Endometrial microvascular endothelial cells (primary cell): ENCODE results near the gene BIRC7. TPM values are rescaled to one million over a fixed set of nuclear protein-coding genes. Genes with fewer than 3 reads are reported as not detected.

Experiments used
- in situ Hi-C: cut with HindIII; loops from 2 replicates; pipeline ENCODE4 v1.10.0; 2017; ENCODE audit warnings: low sequenced_read_pairs, low pct_unique_long_range_greater_than_20kb; ENCODE audit errors: inconsistent ontology term
- total RNA-seq: library from RNA; depleted of rRNA; stranded (reverse); fragments of >200 nt; gene quantifications from one replicate; pipeline ENCODE4 v1.2.3, GENCODE V29; 2015; ENCODE audit errors: inconsistent ontology term

Gene BIRC7
- total RNA-seq, 1 donor from 2014 or later = not detected

DNA sequence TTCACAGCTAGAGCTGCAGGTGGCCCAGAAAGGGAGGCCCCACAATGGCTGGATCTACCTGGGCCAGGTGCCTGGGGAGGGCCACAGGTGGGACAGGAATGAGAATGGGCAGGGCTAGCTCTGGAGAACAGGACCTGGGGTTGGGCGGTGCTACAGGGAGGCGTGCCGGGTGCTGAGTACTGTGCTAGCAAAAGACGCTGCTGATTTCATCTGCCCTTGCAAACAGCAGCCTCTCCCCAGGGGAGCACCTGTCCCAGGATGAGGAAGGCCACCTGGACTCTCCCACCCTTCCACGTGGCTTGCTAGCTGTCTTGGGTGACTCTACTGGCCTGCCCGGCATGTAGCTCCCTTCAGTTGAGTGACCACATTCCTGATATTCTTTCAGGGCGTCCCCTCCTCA, 13.2 kb upstream of the BIRC7 start:
- in situ Hi-C loops = loop anchor here (10.0 kb wide), 1 partner anchor 62 kb away; no protein-coding TSS in a partner anchor

DNA sequence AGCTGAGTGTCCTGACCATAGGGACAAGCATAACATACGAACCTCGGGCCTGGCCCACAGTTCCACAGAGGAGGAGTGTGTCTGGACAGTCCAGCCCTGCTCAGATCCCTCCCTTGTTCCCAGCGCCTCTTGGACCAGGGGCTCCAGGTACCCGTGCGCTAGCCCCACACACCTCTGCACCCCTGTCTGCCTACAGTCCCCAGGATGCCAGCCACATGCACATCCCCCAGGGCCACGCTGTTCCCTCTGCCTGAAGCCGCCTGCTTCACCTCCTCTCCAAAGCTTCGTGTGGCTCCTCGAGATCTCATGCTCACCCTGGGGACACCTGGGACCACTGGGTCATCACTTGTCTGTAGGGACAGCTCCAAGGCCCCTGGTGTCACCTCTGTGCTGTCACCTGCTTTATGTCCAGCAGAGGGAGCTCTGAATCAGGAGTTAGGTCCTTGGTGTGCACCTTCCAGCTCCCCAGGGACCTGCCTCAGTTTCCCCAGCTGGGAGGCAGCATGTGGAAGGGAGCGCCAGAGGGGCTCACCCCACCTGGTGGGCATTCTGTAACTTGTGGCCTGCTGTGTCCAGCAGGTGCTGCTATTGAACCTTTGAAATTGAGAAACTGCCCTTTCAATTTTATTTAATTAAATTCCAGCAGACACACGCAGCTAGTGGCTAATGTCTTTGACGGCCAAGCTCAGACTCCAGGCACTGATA, 12.4 kb upstream of the BIRC7 start:
- in situ Hi-C loops = loop anchor here (10.0 kb wide), 1 partner anchor 62 kb away; no protein-coding TSS in a partner anchor

DNA sequence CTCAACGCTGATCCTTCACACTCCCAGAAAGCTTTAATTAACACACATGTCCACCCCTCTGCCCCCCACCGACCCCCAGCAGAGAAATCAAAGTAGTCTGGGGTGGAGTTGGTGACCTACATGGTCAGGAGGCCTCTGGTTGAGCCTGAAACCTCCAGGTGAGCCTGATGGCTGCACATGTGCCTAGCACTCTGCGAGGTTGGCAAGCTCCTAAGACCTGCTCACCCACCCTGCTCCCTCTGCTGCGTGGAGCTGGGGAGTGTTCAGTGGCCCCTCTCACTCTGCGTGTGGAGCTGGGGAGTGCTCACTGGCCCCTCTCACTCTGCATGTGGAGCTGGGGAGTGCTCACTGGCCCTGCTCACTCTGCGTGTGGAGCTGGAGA, 11.9 kb upstream of the BIRC7 start:
- in situ Hi-C loops = loop anchor here (10.0 kb wide), 1 partner anchor 61 kb away; no protein-coding TSS in a partner anchor

DNA sequence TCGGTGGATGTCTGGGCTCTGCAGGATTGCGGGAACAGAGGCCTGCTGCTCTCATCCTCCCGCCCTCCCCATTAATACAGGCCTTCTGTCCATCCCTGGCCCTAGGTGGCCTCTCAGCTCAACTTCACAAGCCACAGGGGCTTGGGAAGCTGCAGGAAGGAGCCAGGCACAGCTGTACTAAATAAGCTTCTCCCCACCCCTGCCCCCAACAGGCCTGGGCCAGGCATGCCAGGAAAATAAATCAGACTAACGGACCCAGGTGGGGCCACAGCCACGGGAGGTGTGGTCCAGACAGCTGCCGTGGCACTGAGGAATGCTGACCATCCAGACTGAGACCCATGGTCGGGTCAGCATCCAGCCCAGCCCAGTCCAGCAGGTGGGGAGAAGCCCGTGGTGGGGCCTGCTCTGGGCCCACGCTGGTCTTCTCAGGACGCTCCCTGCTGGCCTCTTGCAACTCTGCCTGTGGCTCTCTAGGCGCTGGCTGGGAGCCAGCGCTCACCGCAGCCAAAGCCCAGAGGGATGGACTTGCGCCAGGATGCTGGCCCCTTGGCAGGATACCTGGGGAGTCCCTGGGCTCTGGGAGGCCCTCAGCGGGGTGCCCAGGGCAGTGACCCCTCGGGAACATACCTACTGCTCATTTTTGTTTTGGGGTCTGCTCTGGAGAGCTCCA, 11.2 kb upstream of the BIRC7 start:
- in situ Hi-C loops = loop anchor here (10.0 kb wide), 1 partner anchor 60 kb away; no protein-coding TSS in a partner anchor

DNA sequence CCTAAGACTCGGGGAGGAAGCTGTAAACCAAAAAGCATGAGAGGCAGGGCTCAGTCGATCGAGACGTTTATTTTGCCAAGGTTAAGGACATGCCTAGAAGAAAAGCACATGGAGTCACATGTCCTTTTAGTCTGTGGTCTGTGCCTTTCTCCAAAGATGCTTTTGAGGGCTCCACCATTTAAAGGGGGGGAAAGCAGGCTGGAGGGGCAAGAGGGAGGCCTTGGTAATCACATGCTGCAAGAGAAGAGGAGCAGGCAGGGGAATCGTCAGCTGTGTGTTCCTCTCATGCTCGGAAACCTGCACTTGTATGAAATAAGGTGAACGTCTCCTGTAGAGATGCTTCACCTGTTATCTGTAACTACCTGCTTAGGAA, 10.6 kb upstream of the BIRC7 start:
- in situ Hi-C loops = loop anchor here (10.0 kb wide), 1 partner anchor 60 kb away; no protein-coding TSS in a partner anchor

DNA sequence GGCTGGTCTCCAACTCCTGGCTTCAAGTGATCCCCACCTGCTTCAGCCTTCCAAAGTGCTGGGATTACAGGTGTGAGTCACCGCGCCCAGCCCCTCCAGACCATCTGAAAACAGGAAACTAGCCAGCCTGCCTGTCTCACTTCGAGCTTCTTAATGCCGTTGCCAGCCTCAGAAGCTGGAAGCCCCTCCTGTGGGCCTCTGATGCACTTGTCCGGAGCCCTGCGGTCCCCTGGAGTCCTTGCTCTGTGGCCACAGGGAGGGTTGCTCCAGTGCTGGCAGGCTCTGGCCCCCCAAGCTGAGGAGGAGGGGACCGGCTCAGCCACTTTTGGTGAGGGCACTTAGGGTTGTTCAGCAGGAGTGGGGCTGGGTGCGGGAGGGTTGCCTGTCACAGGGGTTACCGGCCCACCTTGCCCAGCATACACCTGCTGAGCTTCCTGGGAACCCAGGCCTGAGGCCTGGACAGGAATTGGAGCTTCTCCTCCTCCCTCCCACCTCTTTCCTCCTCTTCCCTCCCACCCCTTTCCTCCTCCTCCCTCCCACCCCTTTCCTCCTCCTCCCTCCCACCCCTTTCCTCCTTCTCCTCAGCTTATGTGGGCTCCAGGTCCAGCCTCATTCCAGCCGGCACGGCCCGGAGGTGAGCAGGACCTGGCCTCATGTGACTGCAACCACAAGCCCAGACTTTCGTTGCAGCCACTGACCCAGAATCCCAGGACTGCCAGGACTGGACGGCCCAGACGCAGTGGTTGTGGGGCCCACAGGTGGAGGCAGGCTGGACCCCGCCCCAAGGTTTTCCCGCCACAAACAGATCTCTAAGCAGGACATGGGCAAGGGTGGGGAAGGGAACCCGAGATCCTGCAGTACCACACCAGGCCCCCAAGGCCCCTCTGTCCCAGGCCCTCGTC, 9.4 kb upstream of the BIRC7 start:
- in situ Hi-C loops = loop anchor here (10.0 kb wide), 1 partner anchor 59 kb away; no protein-coding TSS in a partner anchor

DNA sequence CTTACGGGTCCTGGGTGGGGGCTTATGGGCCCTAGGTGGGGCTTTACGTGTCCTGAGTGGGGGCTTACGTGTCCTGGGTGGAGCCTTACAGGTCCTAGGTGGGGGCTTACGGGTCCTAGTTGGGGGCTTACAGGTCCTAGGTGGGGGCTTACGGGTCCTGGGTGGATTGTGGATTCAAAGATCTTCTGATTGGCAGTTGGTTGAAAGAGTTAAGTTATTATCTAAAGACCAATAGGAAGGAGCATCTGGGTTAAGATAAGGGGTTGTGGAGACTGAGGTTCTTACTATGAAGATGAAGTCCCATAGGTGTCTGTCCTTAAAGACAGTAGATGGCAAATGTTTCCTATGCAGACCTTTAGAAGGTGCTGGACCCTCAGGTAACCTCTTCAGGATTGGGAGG, 8.4 kb upstream of the BIRC7 start:
- in situ Hi-C loops = loop anchor here (10.0 kb wide), 1 partner anchor 58 kb away; no protein-coding TSS in a partner anchor

DNA sequence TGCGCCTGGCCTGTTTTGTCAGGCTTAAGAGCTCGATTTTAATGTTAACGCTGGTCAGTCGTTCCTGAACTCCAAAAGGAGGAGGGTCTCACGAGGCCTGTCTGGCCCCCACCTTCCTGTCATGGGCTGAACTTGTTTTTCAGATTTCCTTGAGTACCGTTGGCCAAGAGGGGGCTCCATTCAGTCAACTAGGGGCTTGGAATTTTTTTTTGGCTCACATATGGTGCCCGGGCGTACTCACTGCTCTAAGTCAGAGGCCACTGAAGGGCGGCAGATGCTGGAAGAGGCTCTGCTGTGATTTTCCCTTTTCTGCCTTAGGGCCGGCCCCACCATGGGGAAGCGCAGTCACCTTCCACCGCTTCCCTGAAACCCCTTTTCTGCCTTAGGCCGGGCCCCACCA, 6.9 kb upstream of the BIRC7 start:
- in situ Hi-C loops = loop anchor here (10.0 kb wide), 1 partner anchor 56 kb away; no protein-coding TSS in a partner anchor

DNA sequence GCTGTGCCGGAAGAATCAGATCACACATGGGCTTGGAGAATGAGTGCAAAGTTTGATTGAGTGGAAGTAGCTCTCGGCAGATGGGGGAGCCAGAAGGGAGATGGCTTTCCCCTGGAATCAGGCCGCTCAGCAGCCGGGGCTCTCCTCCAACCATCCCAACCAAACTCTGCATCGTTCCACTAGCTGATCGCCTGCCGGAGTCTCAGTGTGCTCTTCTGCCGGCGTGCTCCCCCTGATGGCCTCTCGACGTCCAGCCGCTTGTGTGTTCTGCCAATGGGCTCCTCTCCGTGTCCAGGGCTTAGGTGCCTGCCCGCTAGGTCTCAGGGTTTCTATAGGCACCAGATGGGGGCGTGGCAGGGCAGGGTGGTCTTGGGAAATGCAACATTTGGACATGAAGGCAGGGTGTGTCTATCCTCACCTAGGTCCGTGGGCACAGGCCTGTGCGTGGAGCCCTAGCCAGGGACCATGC, 4.9 kb upstream of the BIRC7 start:
- in situ Hi-C loops = no loop called here

DNA sequence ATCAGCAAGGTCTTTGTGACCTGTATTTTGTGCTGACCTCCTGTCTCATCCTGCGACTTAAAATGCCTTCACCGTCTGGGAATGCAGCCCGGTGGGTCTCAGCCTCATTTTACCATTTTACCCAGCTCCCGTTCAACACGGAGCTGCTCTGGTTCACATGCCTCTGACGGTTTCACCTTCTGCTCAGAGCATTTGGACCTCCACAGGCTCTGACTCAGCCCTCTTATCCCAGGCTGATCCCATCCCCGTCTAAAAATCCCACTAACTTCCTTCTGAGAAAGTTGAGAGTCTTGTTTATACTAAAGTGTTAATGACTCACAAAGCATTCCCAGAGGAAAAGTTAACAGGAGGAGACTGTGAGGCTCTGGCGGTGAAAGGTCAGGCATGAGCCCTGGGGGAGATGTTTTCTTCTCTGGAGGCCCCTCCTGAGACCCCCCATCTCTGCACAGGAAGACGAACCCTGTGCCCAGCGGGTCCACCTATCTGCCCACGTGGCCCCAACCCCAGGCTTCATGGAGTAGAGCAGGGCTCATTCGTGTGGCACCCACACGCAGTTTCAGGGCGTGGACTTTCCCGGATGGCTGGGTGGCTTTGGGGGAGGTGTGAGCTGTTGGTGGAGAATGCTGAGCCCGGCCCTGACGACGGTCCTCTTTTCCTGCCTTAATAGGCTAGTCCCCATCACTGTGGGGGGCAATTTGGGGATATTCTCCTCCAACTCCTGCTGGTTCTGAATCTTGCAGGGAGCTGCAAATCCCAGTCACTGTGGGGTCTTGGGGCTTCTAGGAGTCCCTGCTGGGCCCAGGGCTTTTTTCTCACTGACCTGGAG, 3.3 kb upstream of the BIRC7 start:
- in situ Hi-C loops = no loop called here

DNA sequence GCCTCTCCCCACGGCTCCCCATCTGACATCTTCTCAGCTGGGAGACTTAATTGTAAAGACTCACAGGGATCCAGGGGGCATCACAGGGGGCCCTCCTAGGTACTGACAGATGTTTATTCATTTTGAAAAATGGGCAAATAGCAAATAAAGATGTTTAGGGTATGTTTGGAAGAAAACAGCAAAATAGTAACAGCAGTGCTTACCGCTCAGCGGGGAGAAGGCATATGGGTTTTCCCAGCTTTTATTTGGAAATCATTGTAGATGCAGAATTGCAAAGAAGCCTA, 2.7 kb upstream of the BIRC7 start:
- in situ Hi-C loops = no loop called here

DNA sequence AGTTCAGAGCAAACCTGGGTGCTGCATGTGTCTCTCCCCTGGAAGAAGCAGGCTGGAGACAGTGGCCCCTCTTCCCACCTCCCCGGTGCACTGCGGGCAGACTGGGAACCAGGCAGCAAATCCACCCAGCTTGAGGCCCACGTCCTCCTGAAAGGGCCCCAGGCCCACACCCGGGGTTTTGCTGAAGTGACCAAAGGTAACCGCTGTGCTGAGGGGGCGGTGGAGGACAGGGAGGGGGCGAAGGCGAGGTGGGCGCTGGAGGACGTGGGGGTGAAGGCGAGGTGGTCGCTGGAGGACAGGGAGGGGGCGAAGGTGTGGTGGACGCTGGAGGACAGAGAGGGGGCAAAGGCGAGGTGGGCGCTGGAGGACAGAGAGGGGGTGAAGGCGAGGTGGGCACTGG, 1.8 kb upstream of the BIRC7 start:
- in situ Hi-C loops = no loop called here

DNA sequence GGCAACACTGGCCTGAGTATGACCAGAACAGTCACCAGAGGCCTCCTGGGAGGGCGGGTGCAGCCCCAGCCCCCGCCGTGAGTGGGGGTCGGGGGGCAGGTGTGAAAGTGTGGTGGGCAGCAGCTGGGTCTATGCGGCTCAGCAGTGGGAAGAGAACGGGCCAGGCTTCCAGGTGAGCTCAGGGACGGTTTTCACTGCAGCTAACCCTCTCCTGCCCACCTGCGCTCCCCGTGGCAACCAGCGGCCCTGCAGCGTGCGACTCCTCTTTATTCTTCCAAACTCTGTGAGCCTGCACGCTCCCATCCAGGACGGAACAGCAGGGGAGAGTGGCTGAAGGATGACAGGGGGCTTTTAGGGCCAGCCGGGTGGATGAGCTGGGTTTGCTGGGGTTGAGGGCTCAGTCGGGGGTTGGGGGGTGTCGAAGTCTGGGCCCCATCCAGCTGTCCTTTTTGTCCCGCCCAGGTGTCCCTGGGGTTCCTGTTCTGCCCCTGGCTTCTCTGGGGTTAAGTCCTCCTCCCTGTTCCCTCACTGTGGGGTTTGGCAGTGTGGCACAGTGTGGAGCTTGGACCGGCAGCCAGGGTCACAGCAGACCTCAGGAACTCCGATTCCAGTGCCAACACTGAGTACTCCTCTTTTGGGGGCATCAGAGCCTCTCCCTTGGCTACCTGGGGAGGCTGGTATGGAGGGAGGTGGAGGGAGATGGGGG, 859 bp upstream of the BIRC7 start:
- in situ Hi-C loops = no loop called here

DNA sequence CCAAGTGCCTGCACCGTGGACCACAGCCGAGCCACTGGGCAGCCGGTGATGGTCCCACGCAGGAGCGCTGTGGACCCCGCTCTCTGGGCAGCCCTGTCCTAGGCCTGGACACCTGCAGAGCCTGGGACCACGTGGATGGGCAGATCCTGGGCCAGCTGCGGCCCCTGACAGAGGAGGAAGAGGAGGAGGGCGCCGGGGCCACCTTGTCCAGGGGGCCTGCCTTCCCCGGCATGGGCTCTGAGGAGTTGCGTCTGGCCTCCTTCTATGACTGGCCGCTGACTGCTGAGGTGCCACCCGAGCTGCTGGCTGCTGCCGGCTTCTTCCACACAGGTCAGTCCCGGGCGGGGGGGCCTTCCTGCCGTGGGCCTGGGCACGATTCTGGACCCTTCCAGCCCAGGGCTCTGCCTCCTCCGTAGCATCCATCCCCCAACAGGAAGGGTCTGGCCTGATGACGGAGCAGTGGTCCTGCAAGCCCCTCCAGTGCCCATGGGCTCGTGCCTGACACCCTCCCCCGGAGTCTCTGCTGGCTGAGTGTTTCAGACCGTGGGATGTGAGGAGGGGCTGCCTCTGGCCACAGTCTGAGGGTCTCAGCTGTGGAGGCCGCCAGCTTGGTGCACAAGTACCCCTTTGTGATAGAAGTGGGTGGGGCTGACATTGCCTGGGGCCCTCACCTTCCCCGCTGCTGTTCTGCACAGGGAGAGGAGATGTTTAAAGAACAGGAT, 572 bp downstream of the BIRC7 start:
- in situ Hi-C loops = no loop called here

DNA sequence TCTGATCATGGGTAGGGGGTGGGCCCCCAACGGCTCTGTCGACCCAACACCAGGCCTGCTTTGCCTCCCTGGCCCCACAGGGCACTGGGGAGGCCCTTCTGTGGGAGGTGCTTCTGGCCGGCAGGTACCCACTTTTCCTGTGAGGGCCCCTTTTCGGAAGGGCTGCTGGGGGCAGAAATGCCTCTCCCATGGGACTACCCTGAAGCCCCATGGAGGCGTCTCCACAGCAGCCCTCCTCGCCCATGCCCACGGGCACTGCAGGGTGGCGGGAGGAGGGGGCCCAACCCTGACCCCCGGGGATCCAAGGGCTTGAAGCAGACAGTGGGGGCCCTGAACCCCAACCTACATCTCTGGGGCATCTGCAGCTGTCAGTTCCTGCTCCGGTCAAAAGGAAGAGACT, 2.3 kb downstream of the BIRC7 start:
- in situ Hi-C loops = no loop called here

DNA sequence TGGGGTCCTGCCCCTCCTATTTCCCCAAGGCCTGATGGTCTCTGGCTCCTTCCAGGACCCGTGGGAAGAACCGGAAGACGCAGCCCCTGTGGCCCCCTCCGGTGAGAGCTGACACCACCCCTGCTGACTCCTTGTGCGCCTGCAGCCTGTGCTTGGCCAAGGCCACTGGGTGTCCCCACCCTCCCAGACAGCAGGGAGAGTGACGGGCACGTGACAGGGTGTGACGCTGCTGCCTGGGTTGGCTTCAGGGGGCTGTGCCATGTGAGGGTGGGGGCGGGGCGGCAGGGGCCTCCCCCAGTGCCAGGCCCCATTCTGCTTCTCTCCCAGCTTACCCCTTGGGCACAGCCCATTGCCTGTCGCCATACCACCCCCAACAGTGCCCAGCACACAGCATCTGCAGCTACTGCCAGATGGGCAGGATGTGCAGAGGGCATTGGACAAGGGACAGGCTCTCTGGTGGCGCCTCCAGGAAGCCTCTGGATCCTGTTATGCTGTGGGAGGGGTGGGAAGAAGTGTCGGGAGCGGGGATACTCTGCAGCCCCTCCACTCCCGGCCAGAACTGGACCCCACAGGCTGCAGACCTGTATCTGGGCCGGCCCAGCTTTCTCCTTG, 2.9 kb downstream of the BIRC7 start:
- in situ Hi-C loops = no loop called here

DNA sequence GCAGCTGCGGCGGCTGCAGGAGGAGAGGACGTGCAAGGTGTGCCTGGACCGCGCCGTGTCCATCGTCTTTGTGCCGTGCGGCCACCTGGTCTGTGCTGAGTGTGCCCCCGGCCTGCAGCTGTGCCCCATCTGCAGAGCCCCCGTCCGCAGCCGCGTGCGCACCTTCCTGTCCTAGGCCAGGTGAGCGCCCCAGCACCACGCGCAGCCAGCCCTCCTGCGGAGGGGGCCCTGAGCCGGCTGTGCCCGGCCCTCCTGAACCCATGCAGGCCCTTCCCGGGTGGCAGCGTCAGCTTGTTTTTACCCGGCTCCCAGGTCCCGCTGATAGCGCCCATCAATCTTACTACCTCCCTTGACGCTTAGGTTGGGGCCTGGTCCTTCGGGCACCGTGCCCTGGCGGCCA, 3.7 kb downstream of the BIRC7 start:
- in situ Hi-C loops = no loop called here
